ENCODE measurements around the gene ARHGEF2. TPM values are rescaled to one million over a fixed set of nuclear protein-coding genes. Genes with fewer than 3 reads are reported as not detected.

ARHGEF2 gene
- total and polyA plus RNA-seq, 2 of the 13 experiments (the other 11 are each of a cell fraction or from before 2014, with no cell fraction given): 16.1 to 32.1 TPM

GRCh38 chr1:155977690-155978324, 540 bp downstream of the ARHGEF2 start (continued):
- TF ChIP-seq ZKSCAN1 (IDR thresholded peaks at IDR 0.05; ENCODE audit: low read length) (no peak), NR2F2 (IDR thresholded peaks at IDR 0.05; ENCODE audit: borderline replicate concordance, low read depth) (no peak), TCF7L2 (IDR thresholded peaks at IDR 0.05; ENCODE audit: low read depth, low read length) (no peak), TOE1 (CRISPR knock-in tag; IDR thresholded peaks at IDR 0.05) (no peak), SRY (CRISPR knock-in tag; IDR thresholded peaks at IDR 0.05) (no peak), GMEB2 (CRISPR knock-in tag; IDR thresholded peaks at IDR 0.05; ENCODE audit: low read depth) (no peak), ZNF775 (CRISPR knock-in tag; IDR thresholded peaks at IDR 0.05; ENCODE audit: borderline replicate concordance) (no peak), ZSCAN9 (CRISPR knock-in tag; IDR thresholded peaks at IDR 0.05; ENCODE audit: borderline replicate concordance) (no peak), ZNF672 (CRISPR knock-in tag; IDR thresholded peaks at IDR 0.05) (no peak), ZNF138 (CRISPR knock-in tag; IDR thresholded peaks at IDR 0.05; ENCODE audit: low read depth) (no peak), AKNA (CRISPR knock-in tag; IDR thresholded peaks at IDR 0.05; ENCODE audit: borderline replicate concordance) (no peak), ZBTB2 (CRISPR knock-in tag; IDR thresholded peaks at IDR 0.05; ENCODE audit: low read depth) (no peak), ZNF343 (CRISPR knock-in tag; IDR thresholded peaks at IDR 0.05) (0 out of 2 replicates have a peak, but pooled peaks have one; percentile 34), ZC3H13 (CRISPR knock-in tag; IDR thresholded peaks at IDR 0.05) (no peak), SALL1 (CRISPR knock-in tag; IDR thresholded peaks at IDR 0.05) (no peak), ZNF629 (CRISPR knock-in tag; conservative IDR thresholded peaks at IDR 0.05) (no peak), ZNF674 (CRISPR knock-in tag; IDR thresholded peaks at IDR 0.05; ENCODE audit: low read depth) (no peak), ZNF34 (CRISPR knock-in tag; IDR thresholded peaks at IDR 0.05; ENCODE audit: borderline replicate concordance) (no peak), NR0B2 (CRISPR knock-in tag; IDR thresholded peaks at IDR 0.05) (no peak), THAP7 (CRISPR knock-in tag; IDR thresholded peaks at IDR 0.05) (peak; percentile 19; the same call in 1 of the 2 replicates), DNMT1 (CRISPR knock-in tag; IDR thresholded peaks at IDR 0.05) (no peak)

All from HepG2 (cell line).